Suprapubic skin (tissue), 4 donors: ENCODE results near the gene IMMP2L. TPM values are rescaled to one million over a fixed set of nuclear protein-coding genes. Genes with fewer than 3 reads are reported as not detected.
"Not testable (repeated sequence)": the region's sequence is repeated elsewhere in the genome, so short reads cannot be mapped to it uniquely, and the experiment has no call there.

Source experiments
- DNase-seq, 2 donors: peaks; one replicate each; pipeline ENCODE4 v3.0.0-alpha.2; 2019; ENCODE audit warnings: low spot score in 2 of 2
- H3K27ac ChIP-seq: fragments of 200-600 bp; sonication (generic); one replicate; pipeline ENCODE4 v1.5.1; 2019
- H3K27me3 ChIP-seq: fragments of 200-600 bp; sonication (generic); one replicate; pipeline ENCODE4 v1.5.1; 2019
- H3K36me3 ChIP-seq: fragments of 200-600 bp; sonication (generic); one replicate; pipeline ENCODE4 v1.5.1; 2019
- H3K4me1 ChIP-seq: fragments of 200-600 bp; sonication (generic); one replicate; pipeline ENCODE4 v1.5.1; 2019
- H3K4me3 ChIP-seq: fragments of 200-600 bp; sonication (generic); one replicate; pipeline ENCODE4 v1.5.1; 2019; ENCODE audit warnings: mild to moderate bottlenecking
- H3K9me3 ChIP-seq: fragments of 200-600 bp; sonication (generic); one replicate; pipeline ENCODE4 v1.5.1; 2019
- EP300 ChIP-seq: sonication (generic); formaldehyde crosslinking; IDR thresholded peaks from one replicate; pipeline ENCODE4 v1.6.1; 2017; ENCODE audit warnings: antibody characterized with exemption
- POLR2A ChIP-seq, 2 donors: fragments of 450-650 bp; IDR thresholded peaks; one replicate each; pipeline ENCODE4 v1.6.1; 2017; ENCODE audit warnings: antibody characterized with exemption in 2 of 2, mild to moderate bottlenecking in 2 of 2, moderate library complexity in 2 of 2
- POLR2AphosphoS5 ChIP-seq, 3 donors: sonication (generic); formaldehyde crosslinking; IDR thresholded peaks; one replicate each; pipeline ENCODE4 v1.6.1; 2017; ENCODE audit warnings: antibody characterized with exemption in 3 of 3
- WGBS: methylation state at CpG from one replicate; pipeline ENCODE4 v1.1.5; 2018; 5-methylcytosine and 5-hydroxymethylcytosine counted together
- total RNA-seq, 4 donors: library from RNA; depleted of rRNA; stranded (reverse); fragments of >200 nt; gene quantifications; one replicate each; pipeline ENCODE4 v1.1.0, GENCODE V29; 2016
- TF ChIP-seq, protein P1 (sequence below), 2 donors: fragments of 200-600 bp in 1 of 2; fragments of 450-650 bp in 1 of 2; sonication (generic) in 1 of 2; IDR thresholded peaks; one replicate each; pipeline ENCODE4 v1.5.1; 2016 to 2019; ENCODE audit warnings: antibody characterized with exemption in 2 of 2, mild to moderate bottlenecking in 1 of 2, moderate library complexity in 1 of 2

Gene IMMP2L
- total RNA-seq, 4 donors from 2014 or later, result 10.6 to 20.6 (median 14.6) TPM

DNA sequence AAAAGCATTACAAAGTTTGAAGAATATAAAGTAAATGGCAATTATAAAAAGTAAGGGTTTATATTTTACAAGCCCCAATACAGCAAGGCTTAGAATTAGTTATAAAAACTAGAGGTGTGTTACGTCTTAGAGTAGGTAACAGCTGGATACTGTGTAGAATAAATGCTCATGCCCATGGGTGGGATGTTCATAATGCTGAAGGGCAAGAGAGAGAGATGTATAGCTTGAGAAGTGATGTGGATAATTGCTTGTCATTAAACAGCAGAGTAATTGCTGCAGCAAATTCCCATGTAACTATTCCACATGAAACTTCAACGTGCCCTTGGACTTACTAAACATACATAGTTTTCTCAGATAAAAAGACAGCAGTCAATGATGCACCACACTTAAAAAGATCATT, 233.8 kb downstream of the IMMP2L start:
- no peak for DNase-seq
- no peaks in the 10 kb centered on the region for H3K27me3 ChIP-seq
- H3K9me3 ChIP-seq, result no peaks in the 10 kb centered on the region
- no peaks in the 10 kb centered on the region for H3K36me3 ChIP-seq
- TF ChIP-seq POLR2A (IDR thresholded peaks at IDR 0.05) (no peak), POLR2AphosphoS5 (IDR thresholded peaks at IDR 0.05) (no peak), EP300 (no peak)
- TF ChIP-seq, protein P1, sequence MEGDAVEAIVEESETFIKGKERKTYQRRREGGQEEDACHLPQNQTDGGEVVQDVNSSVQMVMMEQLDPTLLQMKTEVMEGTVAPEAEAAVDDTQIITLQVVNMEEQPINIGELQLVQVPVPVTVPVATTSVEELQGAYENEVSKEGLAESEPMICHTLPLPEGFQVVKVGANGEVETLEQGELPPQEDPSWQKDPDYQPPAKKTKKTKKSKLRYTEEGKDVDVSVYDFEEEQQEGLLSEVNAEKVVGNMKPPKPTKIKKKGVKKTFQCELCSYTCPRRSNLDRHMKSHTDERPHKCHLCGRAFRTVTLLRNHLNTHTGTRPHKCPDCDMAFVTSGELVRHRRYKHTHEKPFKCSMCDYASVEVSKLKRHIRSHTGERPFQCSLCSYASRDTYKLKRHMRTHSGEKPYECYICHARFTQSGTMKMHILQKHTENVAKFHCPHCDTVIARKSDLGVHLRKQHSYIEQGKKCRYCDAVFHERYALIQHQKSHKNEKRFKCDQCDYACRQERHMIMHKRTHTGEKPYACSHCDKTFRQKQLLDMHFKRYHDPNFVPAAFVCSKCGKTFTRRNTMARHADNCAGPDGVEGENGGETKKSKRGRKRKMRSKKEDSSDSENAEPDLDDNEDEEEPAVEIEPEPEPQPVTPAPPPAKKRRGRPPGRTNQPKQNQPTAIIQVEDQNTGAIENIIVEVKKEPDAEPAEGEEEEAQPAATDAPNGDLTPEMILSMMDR (IDR thresholded peaks at IDR 0.05), result no peak
- 81% methylated on average over 2 of the region's 2 CpGs for WGBS
- no peak overlapping the region for H3K27ac ChIP-seq
- H3K4me3 ChIP-seq, result no peak overlapping the region
- H3K4me1 ChIP-seq, result no peaks in the 10 kb centered on the region

DNA sequence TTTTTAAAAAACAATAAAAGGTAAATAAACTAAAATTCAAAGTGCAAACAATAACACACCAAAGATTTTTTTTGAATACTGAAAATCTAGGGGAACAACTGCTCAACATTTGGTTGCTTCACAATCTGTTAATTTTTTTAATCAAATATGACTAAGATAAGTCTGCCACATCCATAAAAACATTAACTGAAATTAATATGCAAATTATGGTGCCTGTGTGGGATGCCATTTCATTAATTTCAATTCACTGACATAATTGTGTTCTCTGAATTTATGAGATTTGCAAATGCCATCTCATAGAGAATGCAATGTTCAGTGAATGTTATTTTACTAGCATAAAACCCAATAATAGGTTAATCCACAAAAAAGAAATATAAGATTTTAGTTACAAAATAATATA, 237.5 kb downstream of the IMMP2L start:
- no peak for DNase-seq
- Histone ChIP-seq H3K36me3 (no peaks in the 10 kb centered on the region), H3K4me1 (no peaks in the 10 kb centered on the region), H3K4me3 (no peak overlapping the region), H3K9me3 (no peaks in the 10 kb centered on the region), H3K27me3 (no peaks in the 10 kb centered on the region), H3K27ac (no peak overlapping the region)
- TF ChIP-seq POLR2AphosphoS5 (IDR thresholded peaks at IDR 0.05) (no peak), EP300 (no peak)
- TF ChIP-seq, protein P1 (IDR thresholded peaks at IDR 0.05), result no peak

DNA sequence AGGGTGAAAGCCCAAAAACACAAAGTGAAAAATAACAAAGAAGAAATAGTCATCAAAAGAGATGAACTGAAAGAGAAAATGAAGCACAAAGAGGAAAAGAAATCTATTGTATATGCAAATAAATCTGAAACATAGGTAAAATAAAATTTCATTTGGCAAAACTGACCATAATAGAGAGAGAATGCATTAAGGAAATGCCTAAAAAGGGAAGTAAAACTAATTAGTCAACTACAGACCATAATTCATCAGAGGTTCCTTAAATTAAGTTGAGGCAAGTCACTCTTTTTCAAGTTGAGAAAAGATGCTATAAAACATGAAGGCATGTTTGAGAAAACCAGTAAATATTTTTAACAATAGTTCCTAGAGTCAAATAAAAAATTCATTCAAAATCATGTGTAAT, 238.1 kb downstream of the IMMP2L start:
- H3K4me1 ChIP-seq, result no peaks in the 10 kb centered on the region
- TF ChIP-seq EP300 (no peak), POLR2A (IDR thresholded peaks at IDR 0.05) (no peak), POLR2AphosphoS5 (IDR thresholded peaks at IDR 0.05) (no peak)
- TF ChIP-seq, protein P1 (IDR thresholded peaks at IDR 0.05), result no peak
- no peak for DNase-seq
- no peaks in the 10 kb centered on the region for H3K27me3 ChIP-seq
- H3K27ac ChIP-seq, result no peak overlapping the region
- H3K9me3 ChIP-seq, result no peaks in the 10 kb centered on the region
- no peak overlapping the region for H3K4me3 ChIP-seq
- no peaks in the 10 kb centered on the region for H3K36me3 ChIP-seq

- not testable (repeated sequence) for H3K4me3 ChIP-seq
Measured at GRCh38 chr7:111323670-111324069, 238.6 kb downstream of the IMMP2L start.

DNA sequence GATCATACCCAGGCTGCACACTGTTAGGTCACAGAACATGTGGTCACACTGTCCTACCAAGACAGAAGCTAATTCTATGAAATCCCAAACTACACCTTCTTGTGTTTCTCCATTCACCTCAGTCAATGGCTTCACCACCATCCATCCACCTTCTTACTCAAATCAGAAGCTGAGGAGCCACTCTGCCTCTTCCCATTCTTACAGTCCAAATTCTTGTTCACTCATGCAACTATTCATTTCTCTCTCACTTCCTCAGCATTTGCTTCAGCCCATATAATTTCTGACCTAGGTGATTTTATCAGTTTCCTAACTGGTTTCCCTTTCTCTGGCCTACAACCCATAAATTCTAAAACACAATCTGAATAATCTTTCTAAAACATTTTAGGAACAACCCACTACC, 242.2 kb downstream of the IMMP2L start:
- H3K4me1 ChIP-seq, result no peaks in the 10 kb centered on the region
- H3K4me3 ChIP-seq, result no peak overlapping the region
- H3K36me3 ChIP-seq, result no peaks in the 10 kb centered on the region
- H3K27me3 ChIP-seq, result no peaks in the 10 kb centered on the region
- no peak for TF ChIP-seq POLR2AphosphoS5 (IDR thresholded peaks at IDR 0.05)
- TF ChIP-seq, protein P1 (IDR thresholded peaks at IDR 0.05), result no peak
- no peak for TF ChIP-seq EP300
- TF ChIP-seq POLR2A (IDR thresholded peaks at IDR 0.05), result no peak
- DNase-seq, result no peak
- H3K27ac ChIP-seq, result no peak overlapping the region
- H3K9me3 ChIP-seq, result no peaks in the 10 kb centered on the region

More at GRCh38 chr7:111323670-111324069, 238.6 kb downstream of the IMMP2L start:
- H3K4me1 ChIP-seq, H3K27ac ChIP-seq, DNase-seq, H3K36me3 ChIP-seq, H3K9me3 ChIP-seq, H3K27me3 ChIP-seq: not testable (repeated sequence)
- WGBS, result 94% methylated on average over 3 of the region's 3 CpGs

DNA sequence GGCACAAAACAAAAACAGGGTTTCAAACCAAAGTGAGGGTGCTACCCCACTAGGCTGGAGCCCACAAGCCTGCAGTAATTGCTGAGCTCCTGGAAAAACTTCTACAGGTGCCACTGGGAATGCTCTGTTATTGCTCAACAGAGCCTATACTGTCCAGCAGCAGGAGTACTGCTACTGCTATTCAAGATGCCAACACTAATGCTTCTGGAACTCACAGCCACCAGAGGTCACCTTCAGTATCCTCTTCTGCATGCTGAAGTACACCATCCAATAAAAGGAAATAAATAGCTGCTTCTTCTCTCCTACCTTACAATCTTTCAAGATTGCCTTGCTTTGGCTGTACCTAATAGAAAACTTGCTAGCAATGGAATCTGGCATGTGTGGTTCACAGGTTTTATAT, 249.3 kb downstream of the IMMP2L start:
- H3K27ac ChIP-seq, result no peak overlapping the region
- H3K36me3 ChIP-seq, result no peaks in the 10 kb centered on the region
- H3K27me3 ChIP-seq, result no peaks in the 10 kb centered on the region
- TF ChIP-seq, protein P1 (IDR thresholded peaks at IDR 0.05), result no peak
- TF ChIP-seq POLR2A (IDR thresholded peaks at IDR 0.05) (no peak), POLR2AphosphoS5 (IDR thresholded peaks at IDR 0.05) (no peak), EP300 (no peak)
- H3K4me3 ChIP-seq, result no peak overlapping the region
- no peaks in the 10 kb centered on the region for H3K4me1 ChIP-seq
- DNase-seq, result no peak
- no peaks in the 10 kb centered on the region for H3K9me3 ChIP-seq
